CD4-positive, alpha-beta memory T cell (primary cell): ENCODE data around the gene STRIT1. TPM values are rescaled to one million over a fixed set of nuclear protein-coding genes. Genes with fewer than 3 reads are reported as not detected.

ENCODE experiments used
- CTCF ChIA-PET: fragments of 350-600 bp; sonication (Branson Sonifier 250); formaldehyde crosslinking; loops from one replicate; lab custom pipeline; 2021; ENCODE audit warnings: inconsistent platforms; ENCODE audit not compliant: partially characterized antibody; lab: Charles Lee
- POLR2A ChIA-PET: fragments of 350-600 bp; sonication (Branson Sonifier 250); formaldehyde crosslinking; loops from one replicate; lab custom pipeline; 2021; ENCODE audit not compliant: partially characterized antibody; lab: Charles Lee
- DNase-seq, 5 donors: peaks; one replicate each; pipeline versions ENCODE4 v3.0.0 to v3.0.0-alpha.2; 2020 to 2022; ENCODE audit warnings: mixed read lengths in 1 of 5
- H3K27ac ChIP-seq: one replicate; pipeline ENCODE4 v1.7.0; 2013; ENCODE audit warnings: low read depth, low read length
- H3K27me3 ChIP-seq: 2 replicates; pipeline ENCODE4 v1.7.0; 2013; ENCODE audit warnings: mild to moderate bottlenecking, low read length, moderate library complexity; ENCODE audit not compliant: insufficient read depth
- H3K36me3 ChIP-seq: 2 replicates; pipeline ENCODE4 v1.7.0; 2013; ENCODE audit warnings: mild to moderate bottlenecking, low read length, moderate library complexity; ENCODE audit not compliant: insufficient read depth
- H3K4me1 ChIP-seq: 2 replicates; pipeline ENCODE4 v1.7.0; 2013; ENCODE audit warnings: mild to moderate bottlenecking, low read length, moderate library complexity; ENCODE audit not compliant: insufficient read depth
- H3K4me3 ChIP-seq, 2 donors: one replicate each; pipeline ENCODE4 v1.7.0; 2013; ENCODE audit warnings: low read length in 2 of 2, mild to moderate bottlenecking in 1 of 2
- H3K9me3 ChIP-seq, 2 donors: one replicate each; pipeline ENCODE4 v1.7.0; 2013; ENCODE audit warnings: low read length in 2 of 2, control low read depth in 1 of 2; ENCODE audit not compliant: control insufficient read depth in 1 of 2
- H3K27ac Mint-ChIP-seq, 7 donors: one replicate each; pipeline ENCODE4 v1.8.0; 2020 to 2021; ENCODE audit warnings: mixed read lengths in 7 of 7, mild to moderate bottlenecking in 6 of 7, inconsistent platforms in 3 of 7, moderate library complexity in 3 of 7
- H3K27me3 Mint-ChIP-seq, 2 donors: one replicate each; pipeline ENCODE4 v1.8.0; 2020 to 2021; ENCODE audit warnings: mixed read lengths in 2 of 2
- H3K36me3 Mint-ChIP-seq, 2 donors: one replicate each; pipeline ENCODE4 v1.8.0; 2020 to 2021; ENCODE audit warnings: mixed read lengths in 2 of 2, inconsistent platforms in 1 of 2, mild to moderate bottlenecking in 1 of 2
- H3K4me1 Mint-ChIP-seq, 4 donors: one replicate each; pipeline ENCODE4 v1.8.0; 2020 to 2021; ENCODE audit warnings: mixed read lengths in 4 of 4, mild to moderate bottlenecking in 1 of 4
- H3K4me3 Mint-ChIP-seq, 8 donors: one replicate each; pipeline ENCODE4 v1.8.0; 2020 to 2021; ENCODE audit warnings: mixed read lengths in 8 of 8, mild to moderate bottlenecking in 7 of 8, moderate library complexity in 6 of 8, inconsistent platforms in 3 of 8
- H3K9me3 Mint-ChIP-seq, 8 donors: one replicate each; pipeline ENCODE4 v1.8.0; 2020 to 2021; ENCODE audit warnings: mixed read lengths in 8 of 8, mild to moderate bottlenecking in 5 of 8, inconsistent platforms in 3 of 8, moderate library complexity in 1 of 8
- intact Hi-C: fragments of 100-400 bp; cut with micrococcal nuclease; formaldehyde crosslinking; loops from one replicate; pipeline ENCODE4 v1.15.1; 2023
- polyA plus RNA-seq, 2 donors: library from polyadenylated mRNA; unstranded; fragments of 300-500 nt; fragmentation: Illumina TruSeq; gene quantifications; one replicate each; pipeline ENCODE4 v1.2.3, GENCODE V29; 2021
- total RNA-seq, 2 experiments: library from RNA; stranded (reverse); gene quantifications; one replicate each; pipeline ENCODE4 v1.2.3, GENCODE V29; 2021

Gene STRIT1
- total and polyA plus RNA-seq, 4 experiments from 2014 or later, result not detected

DNA sequence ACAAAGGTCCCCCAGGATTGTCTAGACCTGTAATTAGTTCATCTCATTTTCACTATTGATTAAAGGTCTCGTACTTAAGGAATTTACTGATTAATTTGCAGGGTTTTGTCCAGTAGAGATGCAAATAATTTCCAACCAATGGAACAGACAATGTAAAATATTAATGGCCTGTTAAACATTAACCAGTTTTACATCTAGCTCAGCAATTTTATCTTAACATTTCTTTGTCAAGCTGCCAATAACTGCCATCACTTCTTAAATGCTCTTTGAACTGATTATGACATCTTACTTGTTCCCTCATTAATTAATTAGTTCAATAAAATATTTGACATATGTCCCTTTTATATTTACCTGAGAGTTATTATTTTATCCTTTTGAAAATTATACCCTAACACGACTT lies 9.4 kb upstream of the STRIT1 start:
- Histone ChIP-seq H3K27me3 (no peaks in the 10 kb centered on the region), H3K4me3 (no peak overlapping the region), H3K36me3 (no peaks in the 10 kb centered on the region), H3K9me3 (no peaks in the 10 kb centered on the region), H3K4me1 (no peaks in the 10 kb centered on the region), H3K27ac (no peak overlapping the region)
- intact Hi-C loops, result no loop called here
- no peak overlapping the region for H3K4me3 Mint-ChIP-seq
- no peaks in the 10 kb centered on the region for H3K36me3 Mint-ChIP-seq
- ChIA-PET POLR2A (no interaction called here), CTCF (no interaction called here)
- H3K9me3 Mint-ChIP-seq, result peaks cover 0 to 11% (median 2%) of the 10 kb centered on the region in 8 donors
- H3K4me1 Mint-ChIP-seq, result no peaks in the 10 kb centered on the region
- DNase-seq, result no peak
- H3K27ac Mint-ChIP-seq, result no peak overlapping the region
- no peaks in the 10 kb centered on the region for H3K27me3 Mint-ChIP-seq

DNA sequence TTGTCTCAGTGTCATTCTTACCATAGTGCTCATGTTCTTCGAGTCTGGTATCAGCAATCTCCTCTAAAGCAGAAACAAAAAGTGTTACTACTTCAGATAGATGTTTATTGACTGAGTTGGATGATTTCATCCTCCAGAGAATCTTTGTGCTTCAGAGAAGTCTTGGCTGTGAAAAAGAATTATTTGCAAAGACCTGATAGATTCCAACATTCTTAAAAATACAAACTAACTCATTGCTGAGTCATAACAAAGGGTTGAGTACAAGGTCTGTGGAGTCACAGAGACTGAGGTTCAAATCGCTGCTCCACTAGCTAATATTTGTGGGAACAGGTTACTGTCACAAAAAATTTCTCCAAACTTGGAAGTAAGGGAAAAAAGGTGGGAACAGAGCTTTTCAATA lies 9.0 kb upstream of the STRIT1 start:
- Mint-ChIP-seq H3K4me3 (no peak overlapping the region), H3K27me3 (no peaks in the 10 kb centered on the region), H3K27ac (no peak overlapping the region), H3K36me3 (no peaks in the 10 kb centered on the region), H3K4me1 (no peaks in the 10 kb centered on the region), H3K9me3 (peaks cover 0 to 14% (median 3%) of the 10 kb centered on the region in 8 donors)
- H3K4me1 ChIP-seq, result no peaks in the 10 kb centered on the region
- no peaks in the 10 kb centered on the region for H3K36me3 ChIP-seq
- no peak overlapping the region for H3K27ac ChIP-seq
- no peaks in the 10 kb centered on the region for H3K9me3 ChIP-seq
- intact Hi-C loops, result no loop called here
- H3K27me3 ChIP-seq, result no peaks in the 10 kb centered on the region
- ChIA-PET CTCF (no interaction called here), POLR2A (no interaction called here)
- DNase-seq, result no peak
- no peak overlapping the region for H3K4me3 ChIP-seq

DNA sequence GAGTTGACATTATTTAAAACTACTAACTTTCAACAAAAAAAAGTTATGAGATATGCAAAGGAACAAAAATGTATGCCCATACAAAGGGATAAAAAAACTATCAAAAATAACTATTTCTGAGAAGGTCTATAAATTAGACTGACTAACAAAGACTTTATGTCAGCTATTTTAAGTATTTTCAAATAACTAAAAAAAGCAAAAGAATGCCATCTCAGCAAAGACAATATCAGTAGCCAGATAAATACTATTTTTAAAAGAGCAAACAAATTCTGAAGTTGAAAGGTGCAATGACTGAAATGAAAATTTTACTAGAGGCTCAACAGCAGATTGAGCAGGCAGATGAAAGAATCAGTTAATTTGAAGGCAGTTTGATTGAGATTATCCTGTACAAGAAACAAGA lies 3.6 kb upstream of the STRIT1 start:
- CTCF ChIA-PET, result no interaction called here
- intact Hi-C loops, result no loop called here
- Histone ChIP-seq H3K36me3 (no peaks in the 10 kb centered on the region), H3K4me3 (no peak overlapping the region), H3K27ac (no peak overlapping the region), H3K9me3 (peaks cover 0 to 6% of the 10 kb centered on the region in 2 donors), H3K4me1 (no peaks in the 10 kb centered on the region), H3K27me3 (no peaks in the 10 kb centered on the region)
- Mint-ChIP-seq H3K9me3 (peaks cover 2 to 27% (median 13%) of the 10 kb centered on the region in 8 donors), H3K36me3 (no peaks in the 10 kb centered on the region), H3K4me3 (peak overlapping the region in 1 of 8 donors; percentile 15), H3K27ac (no peak overlapping the region), H3K27me3 (no peaks in the 10 kb centered on the region), H3K4me1 (no peaks in the 10 kb centered on the region)
- DNase-seq, result no peak
- POLR2A ChIA-PET, result no interaction called here

DNA sequence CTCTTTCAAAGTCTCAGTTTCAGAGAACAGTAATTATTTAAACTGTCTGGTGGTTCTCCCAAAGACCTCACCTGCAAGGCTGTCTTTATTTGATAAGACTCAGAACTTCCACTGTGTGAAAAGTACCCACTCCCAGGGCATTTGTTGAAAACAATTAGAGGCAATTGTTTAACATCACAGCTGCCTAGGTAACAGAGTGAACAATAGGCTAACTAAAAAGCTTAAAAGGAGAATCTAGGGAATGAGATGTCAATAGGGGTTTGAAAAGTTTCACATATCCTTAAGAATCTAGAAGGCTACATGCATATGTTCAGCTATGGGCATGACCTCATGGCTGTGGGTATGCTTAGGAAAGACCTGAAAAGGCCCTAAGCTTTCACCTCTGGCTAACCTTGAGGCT lies 2.9 kb upstream of the STRIT1 start:
- POLR2A ChIA-PET, result no interaction called here
- CTCF ChIA-PET, result no interaction called here

DNA sequence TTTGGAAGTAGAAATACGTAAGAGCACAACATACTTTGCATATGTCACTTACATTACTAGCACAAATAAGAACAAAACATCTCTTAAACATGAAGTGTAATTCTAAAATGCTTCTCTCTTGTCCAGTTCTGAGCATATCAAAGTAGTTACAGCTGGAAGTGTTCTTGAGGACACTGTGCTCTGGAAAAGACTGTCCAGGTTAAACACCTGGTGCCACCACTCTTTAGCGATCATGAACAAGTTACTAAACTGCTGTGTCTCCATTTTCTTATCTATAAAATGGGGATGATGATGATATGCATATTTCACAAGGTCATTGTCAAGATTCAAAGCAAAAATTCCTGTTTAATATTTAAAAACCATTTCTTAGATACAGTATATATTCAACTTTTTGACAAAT lies 790 bp downstream of the STRIT1 start:
- POLR2A ChIA-PET, result no interaction called here

More for the DNA sequence above, 2.9 kb upstream of the STRIT1 start:
- Mint-ChIP-seq H3K4me3 (no peak overlapping the region), H3K27ac (no peak overlapping the region), H3K27me3 (no peaks in the 10 kb centered on the region), H3K36me3 (no peaks in the 10 kb centered on the region), H3K4me1 (no peaks in the 10 kb centered on the region), H3K9me3 (peaks cover 2 to 27% (median 13%) of the 10 kb centered on the region in 8 donors)
- Histone ChIP-seq H3K27me3 (no peaks in the 10 kb centered on the region), H3K27ac (no peak overlapping the region), H3K4me1 (no peaks in the 10 kb centered on the region), H3K4me3 (no peak overlapping the region), H3K9me3 (peaks cover 0 to 6% of the 10 kb centered on the region in 2 donors), H3K36me3 (no peaks in the 10 kb centered on the region)
- intact Hi-C loops, result no loop called here
- no peak for DNase-seq

DNA sequence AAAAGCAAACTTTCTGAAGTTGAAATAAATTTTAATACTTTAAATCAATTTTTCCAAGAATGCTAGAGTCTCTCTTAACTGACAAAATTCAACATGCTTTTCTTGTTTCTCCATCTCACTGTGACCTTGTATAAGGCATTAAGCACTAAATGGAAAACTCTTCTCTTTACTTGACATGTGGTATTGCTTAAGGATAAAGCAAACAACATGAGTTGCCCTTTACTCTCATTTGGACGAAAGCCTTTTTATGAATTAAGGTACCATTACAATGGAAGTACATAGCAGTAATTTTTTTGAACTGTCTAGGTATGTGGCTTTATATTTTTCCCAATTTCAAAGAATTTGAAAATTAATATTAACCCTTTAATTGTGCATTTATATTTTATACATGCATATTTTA lies 1.4 kb downstream of the STRIT1 start:
- H3K4me1 Mint-ChIP-seq, result no peaks in the 10 kb centered on the region
- H3K9me3 Mint-ChIP-seq, result peaks cover 0 to 9% (median 6%) of the 10 kb centered on the region in 8 donors
- H3K4me3 ChIP-seq, result no peak overlapping the region
- peaks cover 0 to 1% of the 10 kb centered on the region in 2 donors for H3K27me3 Mint-ChIP-seq
- no peaks in the 10 kb centered on the region for H3K36me3 ChIP-seq
- no peak overlapping the region for H3K4me3 Mint-ChIP-seq
- ChIA-PET POLR2A (no interaction called here), CTCF (no interaction called here)
- H3K27me3 ChIP-seq, result no peaks in the 10 kb centered on the region
- H3K4me1 ChIP-seq, result no peaks in the 10 kb centered on the region
- no peak for DNase-seq
- no peaks in the 10 kb centered on the region for H3K36me3 Mint-ChIP-seq
- H3K9me3 ChIP-seq, result peaks cover 0 to 6% of the 10 kb centered on the region in 2 donors
- H3K27ac ChIP-seq, result no peak overlapping the region
- no peak overlapping the region for H3K27ac Mint-ChIP-seq
- intact Hi-C loops, result no loop called here

More for the DNA sequence above, 790 bp downstream of the STRIT1 start:
- Mint-ChIP-seq H3K27ac (no peak overlapping the region), H3K36me3 (no peaks in the 10 kb centered on the region), H3K9me3 (peaks cover 0 to 14% (median 10%) of the 10 kb centered on the region in 8 donors), H3K27me3 (peaks cover 0 to 1% of the 10 kb centered on the region in 2 donors), H3K4me1 (no peaks in the 10 kb centered on the region), H3K4me3 (no peak overlapping the region)
- H3K4me1 ChIP-seq, result no peaks in the 10 kb centered on the region
- no peak for DNase-seq
- CTCF ChIA-PET, result no interaction called here
- H3K27me3 ChIP-seq, result no peaks in the 10 kb centered on the region
- no peak overlapping the region for H3K4me3 ChIP-seq
- peaks cover 0 to 6% of the 10 kb centered on the region in 2 donors for H3K9me3 ChIP-seq
- H3K27ac ChIP-seq, result no peak overlapping the region
- intact Hi-C loops, result no loop called here
- H3K36me3 ChIP-seq, result no peaks in the 10 kb centered on the region

DNA sequence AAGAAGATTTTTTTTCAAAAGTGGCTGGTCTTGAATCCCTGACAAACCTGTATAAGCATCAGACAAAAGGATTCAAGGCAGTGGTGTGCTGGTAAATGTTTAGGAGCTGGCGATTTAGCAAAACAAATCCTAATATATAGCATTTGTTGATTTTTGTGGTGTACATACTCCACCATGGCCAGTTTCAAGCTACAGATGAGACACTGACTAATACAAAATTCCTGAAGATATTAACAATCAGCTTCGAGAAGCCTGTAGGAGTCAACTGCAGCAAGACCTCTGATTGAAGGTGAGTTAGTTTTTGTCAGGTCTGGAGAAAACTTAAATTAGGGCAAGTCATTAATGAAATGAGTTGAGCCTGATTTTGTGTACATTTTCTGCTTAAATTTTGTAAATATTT lies 6.7 kb downstream of the STRIT1 start:
- DNase-seq, result no peak
- H3K27me3 Mint-ChIP-seq, result peaks cover 0 to 1% of the 10 kb centered on the region in 2 donors
- Histone ChIP-seq H3K4me1 (no peaks in the 10 kb centered on the region), H3K4me3 (no peak overlapping the region), H3K36me3 (no peaks in the 10 kb centered on the region), H3K9me3 (no peaks in the 10 kb centered on the region), H3K27ac (no peak overlapping the region), H3K27me3 (no peaks in the 10 kb centered on the region)
- no peaks in the 10 kb centered on the region for H3K9me3 Mint-ChIP-seq
- H3K4me1 Mint-ChIP-seq, result peaks cover 0 to 2% (median 0%) of the 10 kb centered on the region in 4 donors
- POLR2A ChIA-PET, result no interaction called here
- CTCF ChIA-PET, result no interaction called here
- no peak overlapping the region for H3K27ac Mint-ChIP-seq
- intact Hi-C loops, result no loop called here
- no peaks in the 10 kb centered on the region for H3K36me3 Mint-ChIP-seq
- H3K4me3 Mint-ChIP-seq, result no peak overlapping the region

DNA sequence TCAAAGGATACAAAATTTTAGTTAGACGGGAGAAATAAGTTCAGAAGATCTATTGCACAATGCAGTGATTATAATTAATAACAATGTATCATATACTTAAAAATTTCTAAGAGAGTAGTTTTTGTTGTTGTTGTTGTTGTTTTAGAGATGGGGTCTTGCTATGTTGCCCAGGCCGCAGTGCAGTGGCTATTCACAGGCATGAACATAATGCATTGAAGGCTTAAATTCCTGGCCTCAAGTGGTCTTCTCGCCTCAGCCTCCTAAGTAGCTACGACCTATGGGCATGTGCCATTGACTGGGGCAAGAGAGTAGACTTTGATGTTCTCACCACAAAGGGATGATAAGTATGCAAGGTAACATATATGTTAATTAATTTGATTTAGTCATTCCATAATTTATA lies 7.5 kb downstream of the STRIT1 start:
- DNase-seq, result no peak
- Mint-ChIP-seq H3K36me3 (no peaks in the 10 kb centered on the region), H3K4me1 (peaks cover 0 to 2% (median 0%) of the 10 kb centered on the region in 4 donors), H3K27ac (no peak overlapping the region), H3K4me3 (no peak overlapping the region), H3K9me3 (no peaks in the 10 kb centered on the region), H3K27me3 (peaks cover 0 to 1% of the 10 kb centered on the region in 2 donors)
- H3K9me3 ChIP-seq, result no peaks in the 10 kb centered on the region
- ChIA-PET CTCF (no interaction called here), POLR2A (no interaction called here)
- no peaks in the 10 kb centered on the region for H3K27me3 ChIP-seq
- H3K36me3 ChIP-seq, result no peaks in the 10 kb centered on the region
- intact Hi-C loops, result no loop called here
- H3K4me3 ChIP-seq, result no peak overlapping the region
- no peaks in the 10 kb centered on the region for H3K4me1 ChIP-seq
- H3K27ac ChIP-seq, result no peak overlapping the region
